ENCODE results near the gene TRIM38.
"Not testable (repeated sequence)": the region's sequence is repeated elsewhere in the genome, so short reads cannot be mapped to it uniquely, and the experiment has no call there.

Gene TRIM38

GRCh38 chr6:25934156-25934555 is 28.4 kb upstream of the TRIM38 start:
- H3K9me3 ChIP-seq (ENCODE audit: low read depth, low read length): no peaks in the 10 kb centered on the region
- no peaks in the 10 kb centered on the region for H3K36me3 ChIP-seq (ENCODE audit: insufficient read depth, low read length)
- TF ChIP-seq EZH2 (IDR thresholded peaks at IDR 0.05): no peak
- TF ChIP-seq POLR2AphosphoS5 (IDR thresholded peaks at IDR 0.05; ENCODE audit: borderline replicate concordance, low read depth, low read length): no peak
- no peak for TF ChIP-seq FOXP2 (optimal IDR thresholded peaks at IDR 0.05; ENCODE audit: control extremely low read depth, extremely low read length, insufficient read depth)
- H3K4me3 ChIP-seq: no peak overlapping the region
- no peak for DNase-seq (ENCODE audit: low read depth, low spot score)
- no peak overlapping the region for H3K27ac ChIP-seq
- no peak overlapping the region for H3K9ac ChIP-seq (ENCODE audit: insufficient read length)

- no peaks in the 10 kb centered on the region for H3K9me3 ChIP-seq (ENCODE audit: low read depth, low read length)
- no peak for DNase-seq (ENCODE audit: low read depth, low spot score)
- no peak overlapping the region for H3K4me3 ChIP-seq
- no peak overlapping the region for H3K9ac ChIP-seq (ENCODE audit: insufficient read length)
- H3K36me3 ChIP-seq (ENCODE audit: insufficient read depth, low read length): no peaks in the 10 kb centered on the region
- H3K27ac ChIP-seq: no peak overlapping the region
- TF ChIP-seq FOXP2 (optimal IDR thresholded peaks at IDR 0.05; ENCODE audit: control extremely low read depth, extremely low read length, insufficient read depth): no peak
These were observed 27.8 kb upstream of the TRIM38 start for GRCh38 chr6:25934735-25935313.

- no peak for TF ChIP-seq EZH2 (IDR thresholded peaks at IDR 0.05)
- no peak for TF ChIP-seq FOXP2 (optimal IDR thresholded peaks at IDR 0.05; ENCODE audit: control extremely low read depth, extremely low read length, insufficient read depth)
- TF ChIP-seq POLR2AphosphoS5 (IDR thresholded peaks at IDR 0.05; ENCODE audit: borderline replicate concordance, low read depth, low read length): no peak
- DNase-seq (ENCODE audit: low read depth, low spot score): no peak
- no peak overlapping the region for H3K27ac ChIP-seq
- H3K9me3 ChIP-seq (ENCODE audit: low read depth, low read length): no peaks in the 10 kb centered on the region
- no peak overlapping the region for H3K4me3 ChIP-seq
- H3K9ac ChIP-seq (ENCODE audit: insufficient read length): no peak overlapping the region
- H3K36me3 ChIP-seq (ENCODE audit: insufficient read depth, low read length): no peaks in the 10 kb centered on the region
These were observed 26.6 kb upstream of the TRIM38 start for GRCh38 chr6:25935953-25936352.

GRCh38 chr6:25939593-25939992 is 23.0 kb upstream of the TRIM38 start:
- DNase-seq (ENCODE audit: low read depth, low spot score): no peak
- Histone ChIP-seq H3K4me3 (no peak overlapping the region), H3K9me3 (ENCODE audit: low read depth, low read length) (no peaks in the 10 kb centered on the region), H3K9ac (ENCODE audit: insufficient read length) (no peak overlapping the region), H3K36me3 (ENCODE audit: insufficient read depth, low read length) (no peaks in the 10 kb centered on the region), H3K27ac (no peak overlapping the region)
- TF ChIP-seq EZH2 (IDR thresholded peaks at IDR 0.05) (no peak), POLR2AphosphoS5 (IDR thresholded peaks at IDR 0.05; ENCODE audit: borderline replicate concordance, low read depth, low read length) (no peak), FOXP2 (optimal IDR thresholded peaks at IDR 0.05; ENCODE audit: control extremely low read depth, extremely low read length, insufficient read depth) (no peak)

GRCh38 chr6:25942561-25943147 is 19.9 kb upstream of the TRIM38 start:
- Histone ChIP-seq H3K4me3 (no peak overlapping the region), H3K9ac (ENCODE audit: insufficient read length) (no peak overlapping the region), H3K27ac (no peak overlapping the region), H3K36me3 (ENCODE audit: insufficient read depth, low read length) (no peaks in the 10 kb centered on the region), H3K9me3 (ENCODE audit: low read depth, low read length) (no peaks in the 10 kb centered on the region)
- TF ChIP-seq FOXP2 (optimal IDR thresholded peaks at IDR 0.05; ENCODE audit: control extremely low read depth, extremely low read length, insufficient read depth) (no peak), POLR2AphosphoS5 (IDR thresholded peaks at IDR 0.05; ENCODE audit: borderline replicate concordance, low read depth, low read length) (no peak), EZH2 (IDR thresholded peaks at IDR 0.05) (no peak)
- peak; percentile 12 for DNase-seq (ENCODE audit: low read depth, low spot score)

GRCh38 chr6:25943887-25944286 is 18.7 kb upstream of the TRIM38 start:
- H3K4me3 ChIP-seq: no peak overlapping the region
- no peak for DNase-seq (ENCODE audit: low read depth, low spot score)
- TF ChIP-seq FOXP2 (optimal IDR thresholded peaks at IDR 0.05; ENCODE audit: control extremely low read depth, extremely low read length, insufficient read depth) (no peak), POLR2AphosphoS5 (IDR thresholded peaks at IDR 0.05; ENCODE audit: borderline replicate concordance, low read depth, low read length) (no peak), EZH2 (IDR thresholded peaks at IDR 0.05) (no peak)
- no peak overlapping the region for H3K9ac ChIP-seq (ENCODE audit: insufficient read length)
- H3K27ac ChIP-seq: no peak overlapping the region
- no peaks in the 10 kb centered on the region for H3K9me3 ChIP-seq (ENCODE audit: low read depth, low read length)
- H3K36me3 ChIP-seq (ENCODE audit: insufficient read depth, low read length): no peaks in the 10 kb centered on the region

GRCh38 chr6:25944688-25945574 is 17.7 kb upstream of the TRIM38 start:
- no peak for DNase-seq (ENCODE audit: low read depth, low spot score)
- no peak overlapping the region for H3K9ac ChIP-seq (ENCODE audit: insufficient read length)
- TF ChIP-seq EZH2 (IDR thresholded peaks at IDR 0.05) (no peak), POLR2AphosphoS5 (IDR thresholded peaks at IDR 0.05; ENCODE audit: borderline replicate concordance, low read depth, low read length) (no peak), FOXP2 (optimal IDR thresholded peaks at IDR 0.05; ENCODE audit: control extremely low read depth, extremely low read length, insufficient read depth) (no peak)
- no peaks in the 10 kb centered on the region for H3K9me3 ChIP-seq (ENCODE audit: low read depth, low read length)
- no peak overlapping the region for H3K27ac ChIP-seq
- H3K36me3 ChIP-seq (ENCODE audit: insufficient read depth, low read length): no peaks in the 10 kb centered on the region
- H3K4me3 ChIP-seq: no peak overlapping the region

GRCh38 chr6:25945738-25946137 is 16.9 kb upstream of the TRIM38 start:
- not testable (repeated sequence) for H3K4me3 ChIP-seq; H3K27ac ChIP-seq; H3K9ac ChIP-seq (ENCODE audit: insufficient read length); H3K9me3 ChIP-seq (ENCODE audit: low read depth, low read length); DNase-seq (ENCODE audit: low read depth, low spot score); H3K36me3 ChIP-seq (ENCODE audit: insufficient read depth, low read length)

Data from SK-N-MC (cell line).